Cerebellar nuclear complex (tissue), 1 donor: Measurements from ENCODE around the gene CHIC1.
"Not testable (repeated sequence)": the region's sequence is repeated elsewhere in the genome, so short reads cannot be mapped to it uniquely, and the experiment has no call there.

Source experiments
- DNase-seq, 2 experiments: peaks; one replicate each; lab custom pipeline; 2025; lab: John Stamatoyannopoulos, UW

CHIC1 gene

GRCh38 chrX:73562984-73563737 is at the start of gene CHIC1:
Gene CHIC1 (plus strand): TSS chrX:73563197. CDS start chrX:73563285, 88 bp downstream.
- peak in 1 of 2 experiments; percentile 17 for DNase-seq

- DNase-seq, result not testable (repeated sequence)
Measured at GRCh38 chrX:73522823-73523222, 40.2 kb upstream of the CHIC1 start.

GRCh38 chrX:73524906-73525305 is 38.1 kb upstream of the CHIC1 start:
- no peak for DNase-seq

- DNase-seq, result no peak
Measured at GRCh38 chrX:73525928-73526690, 36.9 kb upstream of the CHIC1 start.

- DNase-seq, result not testable (repeated sequence)
Measured at GRCh38 chrX:73531655-73532054, 31.3 kb upstream of the CHIC1 start.

- DNase-seq, result no peak
Measured at GRCh38 chrX:73556159-73556558, 6.8 kb upstream of the CHIC1 start.

GRCh38 chrX:73561801-73562200 is 1.2 kb upstream of the CHIC1 start:
- DNase-seq, result no peak

- DNase-seq, result no peak
Measured at GRCh38 chrX:73562458-73562857, 539 bp upstream of the CHIC1 start.

- DNase-seq, result no peak
Measured at GRCh38 chrX:73563738-73564068, 706 bp downstream of the CHIC1 start.

- no peak for DNase-seq
Measured at GRCh38 chrX:73577361-73577760, 14.4 kb downstream of the CHIC1 start.

- no peak for DNase-seq
Measured at GRCh38 chrX:73581002-73581628, 18.1 kb downstream of the CHIC1 start.

GRCh38 chrX:73597758-73598157 is 34.8 kb downstream of the CHIC1 start:
- DNase-seq, result not testable (repeated sequence)

- no peak for DNase-seq
Measured at GRCh38 chrX:73615022-73615421, 52.0 kb downstream of the CHIC1 start.

- not testable (repeated sequence) for DNase-seq
Measured at GRCh38 chrX:73641669-73642068, 78.7 kb downstream of the CHIC1 start.

GRCh38 chrX:73647212-73647611 is 84.2 kb downstream of the CHIC1 start:
- DNase-seq, result no peak

GRCh38 chrX:73647632-73648322 is 84.8 kb downstream of the CHIC1 start:
- no peak for DNase-seq

GRCh38 chrX:73661322-73661721 is 98.3 kb downstream of the CHIC1 start:
- DNase-seq, result not testable (repeated sequence)

- DNase-seq, result no peak
Measured at GRCh38 chrX:73668779-73669178, 105.8 kb downstream of the CHIC1 start.

GRCh38 chrX:73681408-73681807 is 118.4 kb downstream of the CHIC1 start:
- no peak for DNase-seq

GRCh38 chrX:73683236-73683859 is 120.4 kb downstream of the CHIC1 start:
- no peak for DNase-seq

GRCh38 chrX:73707014-73707413 is 144.0 kb downstream of the CHIC1 start:
- not testable (repeated sequence) for DNase-seq

- no peak for DNase-seq
Measured at GRCh38 chrX:73728602-73729001, 165.6 kb downstream of the CHIC1 start.
